ENCODE measurements around the gene MRPL24. TPM values are rescaled to one million over a fixed set of nuclear protein-coding genes. Genes with fewer than 3 reads are reported as not detected.
A peak's percentile ranks its signal among the peaks of the same experiment; 100 is the strongest.

Gene MRPL24
- total RNA-seq, 1 donor from 2014 or later = 60.3 TPM

DNA sequence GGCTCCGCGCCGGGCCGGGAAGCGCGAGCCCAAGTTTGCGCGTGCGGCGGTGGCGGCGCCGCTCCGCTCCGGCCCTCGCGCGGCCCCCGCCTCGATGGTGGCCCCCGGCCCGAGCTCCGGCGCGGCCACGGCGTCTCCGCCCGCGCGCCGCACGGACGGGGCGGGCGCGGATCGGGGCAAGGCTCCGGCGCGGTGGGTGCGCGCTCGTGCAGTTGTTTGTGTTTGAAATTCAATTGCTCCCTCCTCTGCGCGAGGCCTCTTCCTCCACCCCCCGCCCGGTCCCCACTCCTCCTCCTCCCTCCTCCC lies 10.5 kb upstream of the MRPL24 start, which contains the start of gene HDGF:
Gene HDGF (minus strand): TSS at position 225 of the 306 bp plus-strand sequence. CDS start 246 bp downstream, outside the sequence.
- no peak for FAIRE-seq

DNA sequence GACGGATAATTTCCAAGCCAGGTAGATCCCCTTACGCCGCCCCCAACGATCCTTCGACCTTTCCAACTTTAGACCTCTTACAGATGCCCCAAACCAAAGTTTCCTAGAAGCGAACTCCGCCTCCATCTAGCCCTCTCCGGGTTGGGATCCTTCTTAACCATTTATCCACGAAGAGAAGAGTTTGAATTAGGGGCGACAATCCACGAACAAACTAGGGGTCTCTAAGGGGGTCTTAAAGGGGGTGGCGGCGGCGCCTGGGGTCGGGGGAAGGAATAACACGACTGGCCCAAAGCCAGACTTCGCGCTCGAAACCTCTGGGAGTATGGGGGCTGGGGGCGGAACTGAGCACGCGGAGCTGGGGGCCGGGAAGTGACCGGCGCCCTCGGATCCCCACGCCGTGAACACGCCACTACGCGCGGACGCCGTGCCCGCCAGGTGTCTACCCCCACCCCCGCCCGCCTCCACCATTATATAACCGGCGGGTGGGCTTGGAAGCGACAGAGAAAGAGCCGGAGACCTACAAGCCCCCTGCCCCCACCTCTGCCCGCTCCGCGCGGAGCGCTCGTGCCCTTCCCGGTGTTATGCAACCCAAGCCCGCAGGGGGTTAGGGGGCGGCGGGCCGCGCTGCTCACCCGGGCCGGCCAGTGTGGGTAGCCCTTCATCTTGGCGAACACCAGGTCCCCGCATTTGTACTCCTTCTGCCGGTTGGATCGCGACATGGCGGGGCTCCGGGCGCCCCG lies 10.0 kb upstream of the MRPL24 start:
- Histone ChIP-seq H3K4me3 (ENCODE audit: low read depth, low read length) (peak overlapping the region; percentile 71), H3K36me3 (ENCODE audit: control insufficient read depth, insufficient read depth, low read length) (no peaks in the 10 kb centered on the region), H3K27me3 (ENCODE audit: control insufficient read depth, insufficient read depth, low read length) (no peaks in the 10 kb centered on the region)
- no peak for FAIRE-seq
- no peak for TF ChIP-seq CTCF (IDR thresholded peaks at IDR 0.05; ENCODE audit: insufficient read depth, low read length, severe bottlenecking)
- no peak for DNase-seq (ENCODE audit: low read depth)

More for the DNA sequence above, 10.5 kb upstream of the MRPL24 start, which contains the start of gene HDGF:
- no peak for DNase-seq (ENCODE audit: low read depth)
- H3K27me3 ChIP-seq (ENCODE audit: control insufficient read depth, insufficient read depth, low read length) = no peaks in the 10 kb centered on the region
- no peaks in the 10 kb centered on the region for H3K36me3 ChIP-seq (ENCODE audit: control insufficient read depth, insufficient read depth, low read length)
- H3K4me3 ChIP-seq (ENCODE audit: low read depth, low read length) = peak within 1 kb of the TSS; percentile 71
- no peak for TF ChIP-seq CTCF (IDR thresholded peaks at IDR 0.05; ENCODE audit: insufficient read depth, low read length, severe bottlenecking)

DNA sequence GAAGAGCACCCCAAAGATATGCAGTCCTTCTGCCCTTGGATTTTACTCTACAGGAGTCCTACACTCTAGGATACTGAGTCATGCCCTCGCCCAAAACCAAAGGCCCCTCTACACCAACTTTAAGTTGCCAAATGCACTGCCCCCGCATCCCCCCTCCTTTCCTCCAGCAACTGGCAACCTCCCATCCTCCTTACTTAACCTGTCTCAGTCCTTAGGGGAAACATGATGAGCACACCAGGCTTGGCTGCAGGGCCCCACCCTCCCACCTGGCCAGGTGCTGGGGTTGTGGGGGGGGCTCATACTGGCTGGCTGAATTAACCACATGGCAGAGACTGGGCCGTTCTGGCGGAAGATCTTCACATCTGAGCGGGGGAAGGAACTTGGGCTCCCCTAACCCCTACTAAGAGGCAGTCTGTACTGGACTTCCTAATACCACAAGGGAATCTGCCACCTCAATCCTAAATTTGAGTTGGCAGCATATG lies 9.3 kb upstream of the MRPL24 start:
- no peak for TF ChIP-seq CTCF (IDR thresholded peaks at IDR 0.05; ENCODE audit: insufficient read depth, low read length, severe bottlenecking)
- FAIRE-seq (no peak), DNase-seq (ENCODE audit: low read depth) (peak; percentile 93)

GRCh38 chr1:156749419-156750118 lies 8.7 kb upstream of the MRPL24 start:
- no peaks in the 10 kb centered on the region for H3K27me3 ChIP-seq (ENCODE audit: control insufficient read depth, insufficient read depth, low read length)
- FAIRE-seq (no peak), DNase-seq (ENCODE audit: low read depth) (no peak)
- H3K4me3 ChIP-seq (ENCODE audit: low read depth, low read length) = peak overlapping the region; percentile 71
- TF ChIP-seq CTCF (IDR thresholded peaks at IDR 0.05; ENCODE audit: insufficient read depth, low read length, severe bottlenecking) = no peak
- H3K36me3 ChIP-seq (ENCODE audit: control insufficient read depth, insufficient read depth, low read length) = peaks cover 4% of the 10 kb centered on the region

More for the DNA sequence above, 9.3 kb upstream of the MRPL24 start:
- peaks cover 1% of the 10 kb centered on the region for H3K36me3 ChIP-seq (ENCODE audit: control insufficient read depth, insufficient read depth, low read length)
- H3K27me3 ChIP-seq (ENCODE audit: control insufficient read depth, insufficient read depth, low read length) = no peaks in the 10 kb centered on the region
- H3K4me3 ChIP-seq (ENCODE audit: low read depth, low read length) = peak overlapping the region; percentile 71

DNA sequence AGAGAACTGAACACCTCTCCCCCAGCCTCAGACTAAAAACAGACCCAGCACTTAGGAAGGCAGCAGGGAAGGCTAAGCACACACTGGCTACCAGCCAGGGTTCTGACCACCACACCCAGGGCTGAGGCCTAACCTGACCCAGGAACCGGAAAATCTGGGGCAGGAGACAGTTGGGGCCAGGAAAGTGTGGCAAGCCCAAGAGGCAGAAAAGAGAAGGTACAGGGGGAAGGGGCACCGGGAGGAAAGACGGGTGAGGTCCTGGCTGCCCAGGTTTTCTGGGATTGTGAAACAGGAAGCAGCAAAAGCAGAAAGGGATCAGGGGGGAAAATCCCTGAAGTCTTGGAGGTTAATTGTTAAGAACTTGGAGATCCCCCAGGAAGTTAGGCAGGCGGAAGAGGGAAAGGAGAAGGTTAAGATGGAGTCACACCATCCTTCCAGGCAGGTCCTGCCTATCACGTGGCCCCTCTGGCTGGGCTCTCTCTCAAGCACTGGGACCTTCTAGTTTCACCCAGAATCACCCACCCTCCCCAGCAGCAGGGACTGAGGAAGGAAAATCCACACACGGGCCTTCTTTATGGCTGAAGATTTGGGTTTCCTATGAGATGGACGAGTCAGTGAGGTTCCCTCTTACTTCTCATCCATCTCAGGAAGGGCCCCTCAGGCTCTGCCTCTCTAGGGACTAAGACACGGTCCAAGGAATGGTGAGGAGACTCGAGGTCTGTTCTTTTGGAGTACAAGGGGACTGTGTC lies 8.0 kb upstream of the MRPL24 start:
- DNase-seq (ENCODE audit: low read depth) (peak; percentile 90), FAIRE-seq (no peak)
- H3K4me3 ChIP-seq (ENCODE audit: low read depth, low read length) = peak overlapping the region; percentile 71

More for the DNA sequence above, 8.0 kb upstream of the MRPL24 start:
- TF ChIP-seq CTCF (IDR thresholded peaks at IDR 0.05; ENCODE audit: insufficient read depth, low read length, severe bottlenecking) = no peak
- H3K36me3 ChIP-seq (ENCODE audit: control insufficient read depth, insufficient read depth, low read length) = peaks cover 8% of the 10 kb centered on the region
- no peaks in the 10 kb centered on the region for H3K27me3 ChIP-seq (ENCODE audit: control insufficient read depth, insufficient read depth, low read length)

Measured in bronchial epithelial cell (primary cell).